ENCODE data around the gene MN1.

The MN1 gene

GRCh38 chr22:27748349-27748748 lies 53.2 kb downstream of the MN1 start:
- TF ChIP-seq, protein P1, sequence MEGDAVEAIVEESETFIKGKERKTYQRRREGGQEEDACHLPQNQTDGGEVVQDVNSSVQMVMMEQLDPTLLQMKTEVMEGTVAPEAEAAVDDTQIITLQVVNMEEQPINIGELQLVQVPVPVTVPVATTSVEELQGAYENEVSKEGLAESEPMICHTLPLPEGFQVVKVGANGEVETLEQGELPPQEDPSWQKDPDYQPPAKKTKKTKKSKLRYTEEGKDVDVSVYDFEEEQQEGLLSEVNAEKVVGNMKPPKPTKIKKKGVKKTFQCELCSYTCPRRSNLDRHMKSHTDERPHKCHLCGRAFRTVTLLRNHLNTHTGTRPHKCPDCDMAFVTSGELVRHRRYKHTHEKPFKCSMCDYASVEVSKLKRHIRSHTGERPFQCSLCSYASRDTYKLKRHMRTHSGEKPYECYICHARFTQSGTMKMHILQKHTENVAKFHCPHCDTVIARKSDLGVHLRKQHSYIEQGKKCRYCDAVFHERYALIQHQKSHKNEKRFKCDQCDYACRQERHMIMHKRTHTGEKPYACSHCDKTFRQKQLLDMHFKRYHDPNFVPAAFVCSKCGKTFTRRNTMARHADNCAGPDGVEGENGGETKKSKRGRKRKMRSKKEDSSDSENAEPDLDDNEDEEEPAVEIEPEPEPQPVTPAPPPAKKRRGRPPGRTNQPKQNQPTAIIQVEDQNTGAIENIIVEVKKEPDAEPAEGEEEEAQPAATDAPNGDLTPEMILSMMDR (IDR thresholded peaks at IDR 0.05; ENCODE audit: insufficient read depth, low read length, poor library complexity, severe bottlenecking): no peak
- no peak for TF ChIP-seq EZH2phosphoT487 (conservative IDR thresholded peaks at IDR 0.05; ENCODE audit: low read length)
- Histone ChIP-seq H3F3A (ENCODE audit: insufficient read depth) (no peaks in the 10 kb centered on the region), H3K4me3 (ENCODE audit: insufficient read depth, low read length, poor library complexity, severe bottlenecking) (no peak overlapping the region), H4K20me1 (ENCODE audit: low read depth, low read length) (no peaks in the 10 kb centered on the region), H3K9me2 (replicated peaks; ENCODE audit: insufficient read depth, low read length) (no peaks in the 10 kb centered on the region), H3K79me2 (ENCODE audit: insufficient read depth, low read length) (no peaks in the 10 kb centered on the region), H3K9ac (ENCODE audit: low read length) (no peak overlapping the region), H3K4me2 (ENCODE audit: low read depth, low read length, poor library complexity, severe bottlenecking) (no peak overlapping the region), H3K27me3 (ENCODE audit: low read length) (no peaks in the 10 kb centered on the region), H3K36me3 (ENCODE audit: low read length) (no peaks in the 10 kb centered on the region), H3K27ac (ENCODE audit: low read depth, low read length) (no peak overlapping the region), H2AFZ (ENCODE audit: low read depth, low read length, severe bottlenecking) (no peak overlapping the region), H3K9me3 (ENCODE audit: insufficient read depth, low read length) (no peaks in the 10 kb centered on the region)

GRCh38 chr22:27747396-27748221 lies 53.9 kb downstream of the MN1 start:
- no peaks in the 10 kb centered on the region for H3K27me3 ChIP-seq (ENCODE audit: low read length)
- H3F3A ChIP-seq (ENCODE audit: insufficient read depth): no peaks in the 10 kb centered on the region
- no peak overlapping the region for H3K27ac ChIP-seq (ENCODE audit: low read depth, low read length)
- no peak for TF ChIP-seq EZH2phosphoT487 (conservative IDR thresholded peaks at IDR 0.05; ENCODE audit: low read length)
- TF ChIP-seq, protein P1 (IDR thresholded peaks at IDR 0.05; ENCODE audit: insufficient read depth, low read length, poor library complexity, severe bottlenecking): no peak
- no peaks in the 10 kb centered on the region for H3K9me3 ChIP-seq (ENCODE audit: insufficient read depth, low read length)
- H2AFZ ChIP-seq (ENCODE audit: low read depth, low read length, severe bottlenecking): no peak overlapping the region
- H3K79me2 ChIP-seq (ENCODE audit: insufficient read depth, low read length): no peaks in the 10 kb centered on the region
- H4K20me1 ChIP-seq (ENCODE audit: low read depth, low read length): no peaks in the 10 kb centered on the region
- H3K4me3 ChIP-seq (ENCODE audit: insufficient read depth, low read length, poor library complexity, severe bottlenecking): no peak overlapping the region
- H3K4me2 ChIP-seq (ENCODE audit: low read depth, low read length, poor library complexity, severe bottlenecking): no peak overlapping the region
- H3K36me3 ChIP-seq (ENCODE audit: low read length): no peaks in the 10 kb centered on the region
- H3K9me2 ChIP-seq (replicated peaks; ENCODE audit: insufficient read depth, low read length): no peaks in the 10 kb centered on the region
- H3K9ac ChIP-seq (ENCODE audit: low read length): no peak overlapping the region

GRCh38 chr22:27746918-27747317 lies 54.6 kb downstream of the MN1 start:
- H3K9me3 ChIP-seq (ENCODE audit: insufficient read depth, low read length): no peaks in the 10 kb centered on the region
- no peaks in the 10 kb centered on the region for H3F3A ChIP-seq (ENCODE audit: insufficient read depth)
- no peak overlapping the region for H2AFZ ChIP-seq (ENCODE audit: low read depth, low read length, severe bottlenecking)
- H3K27ac ChIP-seq (ENCODE audit: low read depth, low read length): no peak overlapping the region
- no peaks in the 10 kb centered on the region for H3K79me2 ChIP-seq (ENCODE audit: insufficient read depth, low read length)
- no peaks in the 10 kb centered on the region for H3K36me3 ChIP-seq (ENCODE audit: low read length)
- H3K4me3 ChIP-seq (ENCODE audit: insufficient read depth, low read length, poor library complexity, severe bottlenecking): no peak overlapping the region
- no peaks in the 10 kb centered on the region for H3K9me2 ChIP-seq (replicated peaks; ENCODE audit: insufficient read depth, low read length)
- no peaks in the 10 kb centered on the region for H4K20me1 ChIP-seq (ENCODE audit: low read depth, low read length)
- H3K9ac ChIP-seq (ENCODE audit: low read length): no peak overlapping the region
- H3K27me3 ChIP-seq (ENCODE audit: low read length): no peaks in the 10 kb centered on the region
- TF ChIP-seq, protein P1 (IDR thresholded peaks at IDR 0.05; ENCODE audit: insufficient read depth, low read length, poor library complexity, severe bottlenecking): no peak
- no peak for TF ChIP-seq EZH2phosphoT487 (conservative IDR thresholded peaks at IDR 0.05; ENCODE audit: low read length)
- no peak overlapping the region for H3K4me2 ChIP-seq (ENCODE audit: low read depth, low read length, poor library complexity, severe bottlenecking)

Measured in SU-DHL-6 (cell line).